Trophoblast cell (in vitro differentiated cells and primary cell): ENCODE results near the gene NRAP.

Experiments
- DNase-seq, 2 donors: peaks; one replicate each; pipeline ENCODE4 v3.0.0-alpha.2; 2016
- H2AFZ ChIP-seq: 2 replicates; pipeline ENCODE4 v1.6.1; 2013; ENCODE audit warnings: low read length, moderate library complexity, mild to moderate bottlenecking; ENCODE audit not compliant: insufficient read depth, poor library complexity
- H2AK5ac ChIP-seq: 2 replicates; pipeline ENCODE4 v1.6.1; 2013; ENCODE audit warnings: mild to moderate bottlenecking, low read length
- H2BK120ac ChIP-seq: 2 replicates; pipeline ENCODE4 v1.6.1; 2013; ENCODE audit warnings: low read length, mild to moderate bottlenecking, moderate library complexity; ENCODE audit not compliant: insufficient read depth, poor library complexity
- H2BK12ac ChIP-seq: 2 replicates; pipeline ENCODE4 v1.6.1; 2013; ENCODE audit warnings: mild to moderate bottlenecking, low read length, moderate library complexity
- H2BK5ac ChIP-seq: 2 replicates; pipeline ENCODE4 v1.6.1; 2013; ENCODE audit warnings: low read length, low read depth, moderate library complexity, mild to moderate bottlenecking; ENCODE audit not compliant: poor library complexity
- H3K14ac ChIP-seq: 2 replicates; pipeline ENCODE4 v1.6.1; 2013; ENCODE audit warnings: mild to moderate bottlenecking, low read length
- H3K18ac ChIP-seq: 2 replicates; pipeline ENCODE4 v1.6.1; 2013; ENCODE audit warnings: mild to moderate bottlenecking, low read length
- H3K23ac ChIP-seq: 2 replicates; pipeline ENCODE4 v1.6.1; 2013; ENCODE audit warnings: low read length
- H3K27ac ChIP-seq: 2 replicates; pipeline ENCODE4 v1.5.1; 2013; ENCODE audit warnings: low read depth, mild to moderate bottlenecking, inconsistent platforms, low read length, moderate library complexity
- H3K27me3 ChIP-seq: 2 replicates; pipeline ENCODE4 v1.6.1; 2013; ENCODE audit warnings: inconsistent platforms, mild to moderate bottlenecking, low read length, moderate library complexity; ENCODE audit not compliant: insufficient read depth
- H3K36me3 ChIP-seq, 2 experiments: 1 replicate in 1 of 2; 2 replicates in 1 of 2; pipeline ENCODE4 v1.6.1; 2013; ENCODE audit warnings: low read length in 2 of 2, mild to moderate bottlenecking in 2 of 2, moderate library complexity in 1 of 2; ENCODE audit not compliant: insufficient read depth in 2 of 2, control insufficient read depth in 1 of 2
- H3K4ac ChIP-seq: 2 replicates; pipeline ENCODE4 v1.6.1; 2013; ENCODE audit warnings: low read depth, mild to moderate bottlenecking, low read length, moderate library complexity
- H3K4me1 ChIP-seq, 2 experiments: 1 replicate in 1 of 2; 2 replicates in 1 of 2; pipeline ENCODE4 v1.6.1; 2013; ENCODE audit warnings: low read length in 2 of 2, mild to moderate bottlenecking in 2 of 2, moderate library complexity in 1 of 2; ENCODE audit not compliant: insufficient read depth in 2 of 2, control insufficient read depth in 1 of 2
- H3K4me2 ChIP-seq: 2 replicates; pipeline ENCODE4 v1.6.1; 2013; ENCODE audit warnings: inconsistent platforms, mild to moderate bottlenecking, low read length, moderate library complexity
- H3K4me3 ChIP-seq: 2 replicates; pipeline ENCODE4 v1.5.1; 2013; ENCODE audit warnings: mild to moderate bottlenecking, low read depth, low read length, inconsistent platforms
- H3K79me1 ChIP-seq: one replicate; pipeline ENCODE4 v1.6.1; 2013; ENCODE audit warnings: low read length
- H3K79me2 ChIP-seq: 2 replicates; pipeline ENCODE4 v1.6.1; 2013; ENCODE audit warnings: low read length, mild to moderate bottlenecking; ENCODE audit not compliant: control insufficient read depth, insufficient read depth, poor library complexity
- H3K9ac ChIP-seq: 2 replicates; pipeline ENCODE4 v1.6.1; 2013; ENCODE audit warnings: mild to moderate bottlenecking, low read length
- H3K9me3 ChIP-seq: 2 replicates; pipeline ENCODE4 v1.6.1; 2013; ENCODE audit warnings: low read depth, mild to moderate bottlenecking, control low read depth, inconsistent platforms, low read length; ENCODE audit not compliant: insufficient read depth
- H4K12ac ChIP-seq: 2 replicates; pipeline ENCODE4 v1.6.1; 2013; ENCODE audit warnings: low read depth, mild to moderate bottlenecking, low read length, moderate library complexity
- H4K8ac ChIP-seq: 2 replicates; pipeline ENCODE4 v1.6.1; 2013; ENCODE audit warnings: low read depth, mild to moderate bottlenecking, low read length, moderate library complexity
- H4K91ac ChIP-seq: one replicate; pipeline ENCODE4 v1.6.1; 2013; ENCODE audit warnings: low read depth, mild to moderate bottlenecking, low read length, moderate library complexity
- WGBS: extraction: QIAGEN DNeasy Blood & Tissue Kit; methylation state at CpG from one replicate; pipeline ENCODE4 v1.1.7; 2013; ENCODE audit warnings: missing lambda C conversion rate; ENCODE audit not compliant: insufficient read length, insufficient coverage; ENCODE audit errors: extremely low coverage; 5-methylcytosine and 5-hydroxymethylcytosine counted together

The NRAP gene

DNA sequence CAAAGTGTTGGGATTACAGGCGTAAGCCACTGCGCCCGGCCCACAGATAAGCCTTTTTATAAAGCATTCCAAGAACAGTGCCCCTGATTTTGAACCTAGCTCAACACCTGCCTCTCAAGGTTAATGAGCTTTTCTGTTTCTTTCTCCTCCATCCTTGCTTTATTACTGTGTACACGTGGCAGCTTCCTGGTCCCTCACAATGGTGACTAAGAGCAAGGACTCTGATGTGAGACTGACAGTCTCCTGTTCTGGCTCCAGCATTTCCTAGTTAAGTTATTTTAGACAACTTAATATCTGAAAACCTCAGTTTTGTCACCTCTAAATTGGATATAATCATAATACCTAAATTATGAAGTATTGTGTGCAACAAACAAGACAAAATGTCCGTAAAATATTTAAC lies 101.1 kb downstream of the NRAP start:
- Histone ChIP-seq H4K12ac (no peak overlapping the region), H3K4ac (no peak overlapping the region), H3K9ac (no peak overlapping the region), H2BK5ac (no peak overlapping the region), H2AFZ (no peak overlapping the region), H2BK120ac (no peak overlapping the region), H4K8ac (no peak overlapping the region), H3K27ac (no peak overlapping the region), H4K91ac (no peak overlapping the region), H3K18ac (no peak overlapping the region), H3K4me1 (peaks cover 4 to 7% of the 10 kb centered on the region in 2 experiments), H3K27me3 (peaks cover 5% of the 10 kb centered on the region), H3K36me3 (no peaks in the 10 kb centered on the region), H3K23ac (no peak overlapping the region), H2BK12ac (no peak overlapping the region), H2AK5ac (no peak overlapping the region), H3K9me3 (no peaks in the 10 kb centered on the region), H3K79me2 (no peaks in the 10 kb centered on the region), H3K4me2 (no peak overlapping the region), H3K79me1 (no peaks in the 10 kb centered on the region), H3K14ac (no peak overlapping the region), H3K4me3 (no peak overlapping the region)
- no CpG with 5 or more reads among the region's 5 CpGs for WGBS
- DNase-seq: peak in 1 of 2 donors; percentile 45

DNA sequence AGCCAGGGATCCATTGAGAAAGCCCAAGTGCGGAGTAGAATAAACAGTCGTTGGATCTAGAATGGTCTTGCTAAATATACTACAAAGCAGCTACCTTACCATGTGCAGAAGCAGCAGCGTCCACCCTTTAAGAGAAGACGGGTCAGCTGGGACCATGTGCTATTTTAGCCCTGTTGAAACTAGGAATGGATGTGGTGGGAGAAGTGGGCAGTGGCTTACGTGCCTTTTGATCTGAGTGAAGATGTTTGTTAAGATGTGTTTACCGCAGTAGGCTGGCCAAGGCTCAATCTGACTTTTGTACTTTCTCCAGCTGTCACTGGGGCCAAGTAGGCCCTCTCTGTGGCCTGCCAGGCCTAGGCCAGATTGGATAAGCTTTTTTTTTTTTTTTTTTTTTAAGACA lies 101.8 kb downstream of the NRAP start:
- peaks cover 8% of the 10 kb centered on the region for H3K27me3 ChIP-seq
- H3K36me3 ChIP-seq: no peaks in the 10 kb centered on the region
- H2BK5ac ChIP-seq: no peak overlapping the region
- H3K14ac ChIP-seq: no peak overlapping the region
- H2BK120ac ChIP-seq: no peak overlapping the region
- no peak overlapping the region for H4K12ac ChIP-seq
- no peaks in the 10 kb centered on the region for H3K79me1 ChIP-seq
- no peak overlapping the region for H4K8ac ChIP-seq
- no peaks in the 10 kb centered on the region for H3K79me2 ChIP-seq
- no peak overlapping the region for H3K18ac ChIP-seq
- H3K9me3 ChIP-seq: no peaks in the 10 kb centered on the region
- H3K27ac ChIP-seq: no peak overlapping the region
- no peak overlapping the region for H3K4ac ChIP-seq
- DNase-seq: no peak
- no peak overlapping the region for H2BK12ac ChIP-seq
- H3K4me2 ChIP-seq: no peak overlapping the region
- H2AFZ ChIP-seq: no peak overlapping the region
- H3K4me3 ChIP-seq: no peak overlapping the region
- no peak overlapping the region for H4K91ac ChIP-seq
- H2AK5ac ChIP-seq: no peak overlapping the region
- H3K23ac ChIP-seq: no peak overlapping the region
- no peak overlapping the region for H3K9ac ChIP-seq
- H3K4me1 ChIP-seq: peaks cover 4 to 7% of the 10 kb centered on the region in 2 experiments
- WGBS: no CpG with 5 or more reads among the region's 6 CpGs

GRCh38 chr10:113561214-113561613 lies 102.6 kb downstream of the NRAP start:
- Histone ChIP-seq H2BK120ac (no peak overlapping the region), H3K14ac (no peak overlapping the region), H3K9me3 (no peaks in the 10 kb centered on the region), H3K4me1 (peaks cover 4 to 7% of the 10 kb centered on the region in 2 experiments), H2BK12ac (no peak overlapping the region), H3K79me1 (no peaks in the 10 kb centered on the region), H3K18ac (no peak overlapping the region), H2AFZ (no peak overlapping the region), H3K36me3 (no peaks in the 10 kb centered on the region), H2BK5ac (no peak overlapping the region), H3K4me3 (no peak overlapping the region), H3K27me3 (peaks cover 8% of the 10 kb centered on the region), H3K9ac (no peak overlapping the region), H3K79me2 (no peaks in the 10 kb centered on the region), H4K8ac (no peak overlapping the region), H3K27ac (no peak overlapping the region), H3K23ac (no peak overlapping the region), H2AK5ac (no peak overlapping the region), H4K12ac (no peak overlapping the region), H3K4me2 (no peak overlapping the region), H3K4ac (no peak overlapping the region), H4K91ac (no peak overlapping the region)
- DNase-seq: no peak
- no CpG with 5 or more reads among the region's 3 CpGs for WGBS

DNA sequence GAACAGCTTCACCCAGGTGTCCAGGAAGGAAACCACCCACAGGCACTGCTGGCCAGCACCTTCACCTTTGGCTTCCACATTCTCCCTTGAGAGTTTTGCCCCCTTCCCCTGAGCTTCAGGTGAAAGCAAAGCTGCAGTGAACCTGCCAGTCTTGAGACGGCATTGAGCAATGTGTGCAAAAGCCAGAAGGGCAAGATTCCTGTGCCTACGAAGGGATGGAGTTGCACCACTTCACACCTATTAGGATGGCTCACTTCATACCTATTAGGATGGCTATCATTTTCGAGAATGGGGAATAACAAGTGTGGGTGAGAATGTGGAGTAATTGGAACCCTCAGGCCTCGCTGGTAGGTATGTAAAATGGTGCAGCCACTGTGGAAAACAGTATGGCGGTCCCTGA lies 103.8 kb downstream of the NRAP start:
- Histone ChIP-seq H3K4ac (no peak overlapping the region), H2AK5ac (no peak overlapping the region), H2BK12ac (no peak overlapping the region), H3K79me2 (no peaks in the 10 kb centered on the region), H2BK5ac (no peak overlapping the region), H2BK120ac (no peak overlapping the region), H3K79me1 (no peaks in the 10 kb centered on the region), H4K12ac (no peak overlapping the region), H3K14ac (no peak overlapping the region), H3K4me3 (no peak overlapping the region), H3K36me3 (no peaks in the 10 kb centered on the region), H3K27ac (no peak overlapping the region), H4K91ac (no peak overlapping the region), H3K4me2 (no peak overlapping the region), H3K9me3 (no peaks in the 10 kb centered on the region), H4K8ac (no peak overlapping the region), H3K9ac (no peak overlapping the region), H3K4me1 (peaks cover 4 to 7% of the 10 kb centered on the region in 2 experiments), H3K18ac (no peak overlapping the region), H3K23ac (no peak overlapping the region), H3K27me3 (peaks cover 8% of the 10 kb centered on the region), H2AFZ (no peak overlapping the region)
- WGBS: no CpG with 5 or more reads among the region's 5 CpGs
- peak; percentile 97 to 99 for DNase-seq
